Keratinocyte (primary cell): ENCODE results near the gene UPK1A. TPM values are rescaled to one million over a fixed set of nuclear protein-coding genes. Genes with fewer than 3 reads are reported as not detected.

Experiments used
- DNase-seq: peaks from one replicate; pipeline ENCODE4 v3.0.0-alpha.2; 2011; ENCODE audit warnings: low read depth, missing footprints, low spot score
- FAIRE-seq: peaks from 2 replicates; lab custom pipeline; 2011; peaks lifted over from hg19 to GRCh38; lab: Jason Lieb, UNC
- H2AFZ ChIP-seq: 2 replicates; pipeline ENCODE4 v1.6.0; 2012; ENCODE audit warnings: low read length, control low read depth, inconsistent platforms; ENCODE audit not compliant: control insufficient read depth
- H3K27ac ChIP-seq: 2 replicates; pipeline ENCODE4 v1.5.1; 2011; ENCODE audit warnings: low read length; ENCODE audit not compliant: control insufficient read depth, insufficient read depth
- H3K27me3 ChIP-seq: 3 replicates; pipeline ENCODE4 v1.6.0; 2011; ENCODE audit warnings: low read length; ENCODE audit not compliant: control insufficient read depth, insufficient read depth; ENCODE audit errors: extremely low read depth
- H3K36me3 ChIP-seq, 2 experiments: 2 replicates in 1 of 2; 3 replicates in 1 of 2; pipeline ENCODE4 v1.5.1; 2011; ENCODE audit warnings: low read length in 2 of 2, mild to moderate bottlenecking in 1 of 2; ENCODE audit not compliant: control insufficient read depth in 2 of 2, insufficient read depth in 2 of 2; ENCODE audit errors: extremely low read depth in 1 of 2
- H3K4me1 ChIP-seq: 3 replicates; pipeline ENCODE4 v1.5.1; 2011; ENCODE audit warnings: low read length; ENCODE audit not compliant: control insufficient read depth, insufficient read depth; ENCODE audit errors: extremely low read depth
- H3K4me2 ChIP-seq: 3 replicates; pipeline ENCODE4 v1.6.0; 2011; ENCODE audit warnings: low read depth, low read length; ENCODE audit not compliant: control insufficient read depth, insufficient read depth; ENCODE audit errors: extremely low read depth
- H3K4me3 ChIP-seq, 3 experiments: fragments of 200-600 bp in 1 of 3; sonication (generic) in 1 of 3; 2 replicates in 2 of 3; 3 replicates in 1 of 3; pipeline ENCODE4 v1.5.1; 2011 to 2016; ENCODE audit warnings: low read length in 3 of 3, mild to moderate bottlenecking in 3 of 3, control low read depth in 2 of 3, inconsistent platforms in 1 of 3, low read depth in 1 of 3, mixed read lengths in 1 of 3, mixed run types in 1 of 3, moderate library complexity in 1 of 3; ENCODE audit not compliant: control insufficient read depth in 2 of 3, insufficient read depth in 2 of 3; ENCODE audit errors: extremely low read depth in 1 of 3
- H3K79me2 ChIP-seq: 2 replicates; pipeline ENCODE4 v1.6.0; 2012; ENCODE audit warnings: low read length; ENCODE audit not compliant: control insufficient read depth, insufficient read depth
- H3K9ac ChIP-seq: 3 replicates; pipeline ENCODE4 v1.6.0; 2011; ENCODE audit warnings: low read length; ENCODE audit not compliant: control insufficient read depth, insufficient read depth; ENCODE audit errors: extremely low read depth
- H3K9me1 ChIP-seq: 3 replicates; pipeline ENCODE4 v1.6.0; 2011; ENCODE audit warnings: low read length; ENCODE audit not compliant: control insufficient read depth, insufficient read depth; ENCODE audit errors: extremely low read depth
- H3K9me3 ChIP-seq: 2 replicates; pipeline ENCODE4 v1.5.1; 2012; ENCODE audit warnings: low read depth, low read length; ENCODE audit not compliant: control insufficient read depth
- H4K20me1 ChIP-seq: 3 replicates; pipeline ENCODE4 v1.6.0; 2011; ENCODE audit warnings: low read length; ENCODE audit not compliant: control insufficient read depth, insufficient read depth; ENCODE audit errors: extremely low read depth
- CTCF ChIP-seq, 3 experiments: IDR thresholded peaks in 1 of 3; conservative IDR thresholded peaks in 1 of 3; optimal IDR thresholded peaks in 1 of 3; 2 replicates in 2 of 3; 3 replicates in 1 of 3; pipeline versions ENCODE3 to v1.5.1; 2011; ENCODE audit warnings: low read length in 3 of 3, mild to moderate bottlenecking in 3 of 3, moderate library complexity in 2 of 3, control low read depth in 1 of 3, inconsistent platforms in 1 of 3; ENCODE audit not compliant: insufficient read depth in 2 of 3; ENCODE audit errors: extremely low read depth in 1 of 3
- EZH2 ChIP-seq: IDR thresholded peaks from one replicate; pipeline ENCODE4 v1.6.1; 2012; ENCODE audit warnings: inconsistent platforms, mild to moderate bottlenecking, low read length, moderate library complexity
- dilution Hi-C: fragments of 300-500 bp; cut with MboI; formaldehyde crosslinking; loops from one replicate; pipeline ENCODE4 v1.7.0; 2020; ENCODE audit warnings: low sequenced_read_pairs; ENCODE audit not compliant: extremely low pct_ligation_motif_present
- polyA plus RNA-seq, 5 experiments: library from polyadenylated mRNA; depleted of rRNA in 3 of 5; stranded (reverse) in 3 of 5; stranded (forward) in 1 of 5; unstranded in 1 of 5; fragments of >200 nt; gene quantifications; 1 replicate in 1 of 5; 2 replicates in 3 of 5; 3 replicates in 1 of 5; pipeline versions ENCODE4 v1.2.1 to v1.2.3, GENCODE V29; 2011 to 2012; ENCODE audit warnings: missing spikeins in 2 of 5, low read depth in 1 of 5, low replicate concordance in 1 of 5

UPK1A gene
- polyA plus RNA-seq, 1 donor (not counting 4 experiments of a cell fraction or from before 2014, with no cell fraction given), result 0.09 TPM

GRCh38 chr19:35621708-35622107, 44.6 kb upstream of the UPK1A start:
- TF ChIP-seq EZH2 (no peak), CTCF (optimal IDR thresholded peaks at IDR 0.05 in 1 of 3, IDR thresholded peaks at IDR 0.05 in 1 of 3, conservative IDR thresholded peaks at IDR 0.05 in 1 of 3; ENCODE audit: extremely low read depth in 1 of 3, insufficient read depth in 2 of 3, low read length in 3 of 3) (no peak)
- no peak overlapping the region for H3K4me2 ChIP-seq
- H3K9ac ChIP-seq, result no peak overlapping the region
- H3K9me3 ChIP-seq, result no peaks in the 10 kb centered on the region
- H4K20me1 ChIP-seq, result no peaks in the 10 kb centered on the region
- dilution Hi-C loops, result no loop called here
- H3K9me1 ChIP-seq, result no peaks in the 10 kb centered on the region
- no peaks in the 10 kb centered on the region for H3K4me1 ChIP-seq
- no peaks in the 10 kb centered on the region for H3K79me2 ChIP-seq
- H3K27me3 ChIP-seq, result no peaks in the 10 kb centered on the region
- FAIRE-seq, result no peak
- DNase-seq, result no peak
- no peak overlapping the region for H2AFZ ChIP-seq
- H3K27ac ChIP-seq, result no peak overlapping the region
- no peak overlapping the region for H3K4me3 ChIP-seq
- H3K36me3 ChIP-seq, result peaks cover 0 to 2% of the 10 kb centered on the region in 2 experiments

DNA sequence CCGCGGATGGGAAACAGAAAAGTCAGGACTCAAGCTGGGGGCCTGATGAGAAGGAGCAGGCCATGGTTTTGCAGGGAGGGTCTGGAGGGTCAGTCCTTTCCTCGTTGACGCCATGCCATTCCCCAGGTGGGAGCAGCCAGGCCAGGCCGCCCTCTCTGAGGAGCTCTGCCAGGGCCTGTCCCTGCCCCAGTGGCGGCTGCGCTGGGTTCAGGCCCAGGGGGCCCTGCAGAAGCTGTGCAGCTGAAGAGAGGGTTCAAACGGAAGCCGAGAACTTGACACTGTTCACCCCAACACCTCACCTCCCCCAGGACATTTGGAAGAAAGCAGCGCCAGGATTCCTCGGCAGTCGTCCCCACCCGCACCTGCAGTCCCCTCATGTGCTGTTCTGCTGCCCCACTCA, 43.6 kb upstream of the UPK1A start:
- H3K4me2 ChIP-seq, result no peak overlapping the region
- dilution Hi-C loops, result no loop called here
- FAIRE-seq (no peak), DNase-seq (no peak)
- H3K36me3 ChIP-seq, result peaks cover 0 to 2% of the 10 kb centered on the region in 2 experiments
- no peaks in the 10 kb centered on the region for H3K27me3 ChIP-seq
- H4K20me1 ChIP-seq, result no peaks in the 10 kb centered on the region
- H3K9me1 ChIP-seq, result no peaks in the 10 kb centered on the region
- no peak for TF ChIP-seq CTCF (optimal IDR thresholded peaks at IDR 0.05 in 1 of 3, IDR thresholded peaks at IDR 0.05 in 1 of 3, conservative IDR thresholded peaks at IDR 0.05 in 1 of 3; ENCODE audit: extremely low read depth in 1 of 3, insufficient read depth in 2 of 3, low read length in 3 of 3)
- no peak for TF ChIP-seq EZH2
- H3K27ac ChIP-seq, result no peak overlapping the region
- H3K4me1 ChIP-seq, result no peaks in the 10 kb centered on the region
- H3K9me3 ChIP-seq, result no peaks in the 10 kb centered on the region
- H3K4me3 ChIP-seq, result no peak overlapping the region
- H2AFZ ChIP-seq, result no peak overlapping the region
- no peaks in the 10 kb centered on the region for H3K79me2 ChIP-seq
- H3K9ac ChIP-seq, result no peak overlapping the region
